ENCODE data around the gene ZFPM1. TPM values are rescaled to one million over a fixed set of nuclear protein-coding genes. Genes with fewer than 3 reads are reported as not detected.

Gene ZFPM1
- polyA plus RNA-seq, 1 experiment = 0.22 TPM

DNA sequence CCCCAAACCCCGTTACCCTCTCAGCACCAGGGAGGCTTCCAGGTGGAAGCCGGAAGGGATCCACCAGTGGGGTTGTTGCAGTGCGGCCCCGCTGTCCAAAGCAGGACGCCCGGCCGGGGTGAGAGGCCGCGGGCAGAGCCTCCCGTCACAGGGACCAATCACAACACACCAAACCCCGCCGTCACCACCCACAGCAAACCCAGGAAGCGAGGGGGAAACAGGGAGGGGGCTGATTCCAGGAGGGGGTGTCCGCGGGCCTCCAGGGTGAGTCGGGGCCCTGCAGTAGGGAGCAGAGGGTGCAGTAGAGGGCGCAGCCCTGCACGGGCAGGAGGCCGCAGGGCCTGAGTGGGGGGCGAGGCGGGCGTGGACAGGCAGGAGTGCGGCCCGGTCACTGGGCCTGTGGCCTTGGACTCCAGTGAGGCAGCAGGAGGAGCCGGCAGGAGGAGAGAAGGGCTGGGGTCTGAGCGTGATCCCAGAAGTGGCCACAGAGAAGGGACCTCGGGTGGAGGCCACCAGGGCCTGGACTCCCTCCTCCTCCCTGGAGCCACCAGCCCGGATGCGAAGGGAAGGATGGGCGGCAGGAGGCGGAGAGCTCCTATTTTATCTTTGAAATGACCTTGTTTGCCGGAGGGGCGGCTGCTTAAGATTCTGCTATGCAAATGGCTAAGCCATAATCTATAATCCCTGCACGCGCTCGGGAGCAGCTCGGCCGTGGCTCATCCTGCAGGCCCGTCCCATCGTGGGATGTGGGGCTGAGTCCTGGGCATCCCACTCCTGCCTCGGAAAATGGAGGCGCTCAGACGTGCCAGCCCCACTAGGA, 41.5 kb downstream of the ZFPM1 start:
- no peak for TF ChIP-seq CTCF (IDR thresholded peaks at IDR 0.05; ENCODE audit: insufficient read depth, low read depth, low read length)
- no peaks in the 10 kb centered on the region for H3K27me3 ChIP-seq (ENCODE audit: control insufficient read depth, insufficient read depth, low read length)
- DNase-seq (ENCODE audit: low read depth) = no peak
- ChIA-PET CTCF (interaction anchor here (0.8 kb wide), 1 partner anchor 301 kb away, joined by 3 read pairs; no protein-coding TSS in a partner anchor), POLR2A (no interaction called here)
- no peaks in the 10 kb centered on the region for H3K36me3 ChIP-seq (ENCODE audit: control insufficient read depth, insufficient read depth, low read length)
- no peak overlapping the region for H3K4me3 ChIP-seq (ENCODE audit: low read depth, low read length)

- no peaks in the 10 kb centered on the region for H3K36me3 ChIP-seq (ENCODE audit: control insufficient read depth, insufficient read depth, low read length)
- H3K4me3 ChIP-seq (ENCODE audit: low read depth, low read length) = no peak overlapping the region
- no peaks in the 10 kb centered on the region for H3K27me3 ChIP-seq (ENCODE audit: control insufficient read depth, insufficient read depth, low read length)
- CTCF ChIA-PET = no interaction called here
- POLR2A ChIA-PET = no interaction called here
- TF ChIP-seq CTCF (IDR thresholded peaks at IDR 0.05; ENCODE audit: insufficient read depth, low read depth, low read length) = no peak
- no peak for DNase-seq (ENCODE audit: low read depth)
These were observed 42.2 kb downstream of the ZFPM1 start for GRCh38 chr16:88495268-88495772.

DNA sequence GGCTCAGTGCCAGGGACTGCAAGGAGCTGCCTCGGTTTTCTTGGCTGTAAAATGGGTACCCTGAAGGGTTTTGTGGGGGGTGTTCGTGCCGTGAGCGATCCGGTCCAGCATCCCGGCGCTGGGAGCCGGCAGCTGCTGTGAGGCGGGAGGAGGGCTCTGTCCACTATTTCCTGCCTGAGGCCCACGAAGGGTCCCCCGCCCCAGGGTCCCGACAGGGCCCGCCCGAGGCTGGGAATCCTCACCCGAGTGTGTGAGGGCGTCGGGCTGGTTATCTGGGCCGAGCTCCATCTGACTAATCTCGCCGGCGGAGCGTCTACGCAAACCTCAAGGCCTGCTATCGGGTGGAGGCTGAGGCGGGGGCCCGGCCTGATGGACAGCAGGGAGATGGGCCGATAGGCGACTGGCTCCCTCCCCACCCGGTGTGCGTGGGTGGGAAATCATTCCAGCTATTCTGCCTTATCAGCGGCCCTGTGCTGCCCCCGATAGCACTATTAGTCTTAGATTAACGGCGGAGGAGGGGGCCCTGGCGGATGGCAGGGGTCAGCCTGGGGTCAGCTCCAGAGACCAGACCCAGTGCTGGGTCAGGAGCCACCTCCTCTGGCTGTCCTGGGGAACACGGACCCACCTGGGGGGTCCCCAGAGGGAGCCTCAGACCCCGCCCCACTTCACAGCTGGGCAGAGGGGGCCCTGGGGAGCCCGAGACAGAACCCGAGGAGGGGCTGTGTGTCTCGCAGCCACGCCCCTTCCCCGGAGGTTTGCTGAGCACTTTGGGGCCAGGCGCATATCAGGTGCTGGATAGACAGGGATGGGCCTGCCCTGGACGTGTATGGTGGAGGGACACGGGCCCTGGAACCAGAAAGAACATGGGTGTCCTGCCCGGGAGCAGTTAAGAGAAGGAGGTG, 44.7 kb downstream of the ZFPM1 start:
- DNase-seq (ENCODE audit: low read depth) = no peak
- H3K27me3 ChIP-seq (ENCODE audit: control insufficient read depth, insufficient read depth, low read length) = no peaks in the 10 kb centered on the region
- no peak overlapping the region for H3K4me3 ChIP-seq (ENCODE audit: low read depth, low read length)
- TF ChIP-seq CTCF (IDR thresholded peaks at IDR 0.05; ENCODE audit: insufficient read depth, low read depth, low read length) = no peak
- CTCF ChIA-PET = no interaction called here
- POLR2A ChIA-PET = no interaction called here
- no peaks in the 10 kb centered on the region for H3K36me3 ChIP-seq (ENCODE audit: control insufficient read depth, insufficient read depth, low read length)

DNA sequence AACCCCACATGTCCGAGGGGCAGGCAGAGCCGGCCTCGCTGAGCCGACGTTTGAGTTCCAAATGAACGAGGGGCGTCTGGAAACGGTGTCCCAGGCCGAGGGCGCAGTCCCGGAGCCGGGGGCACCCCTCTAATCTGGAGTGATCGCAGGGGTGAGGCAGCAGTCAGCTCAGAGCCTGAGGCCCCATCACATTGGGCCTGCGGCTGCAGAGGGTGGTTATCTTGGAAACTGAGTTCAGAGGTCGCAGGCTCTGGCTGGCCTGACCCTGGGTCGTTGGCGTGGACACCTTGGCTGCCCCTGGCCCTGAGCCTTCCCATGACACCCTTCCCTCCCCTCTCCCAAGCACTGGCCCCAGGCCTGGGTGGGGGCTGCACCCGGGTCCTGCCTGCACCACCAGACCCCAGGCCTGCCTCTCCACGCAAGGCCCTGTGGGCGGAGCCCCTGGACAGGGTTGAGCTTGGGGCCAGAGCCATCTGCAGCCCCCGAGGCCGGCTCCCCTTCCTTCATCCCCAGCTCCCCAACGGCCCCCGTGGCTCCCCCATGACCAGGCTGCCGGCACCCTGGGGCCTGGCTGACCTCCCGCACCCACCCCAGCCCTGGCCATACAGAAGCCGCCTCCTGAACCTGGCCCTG, 45.6 kb downstream of the ZFPM1 start:
- TF ChIP-seq CTCF (IDR thresholded peaks at IDR 0.05; ENCODE audit: insufficient read depth, low read depth, low read length) = no peak
- ChIA-PET POLR2A (no interaction called here), CTCF (no interaction called here)
- no peaks in the 10 kb centered on the region for H3K36me3 ChIP-seq (ENCODE audit: control insufficient read depth, insufficient read depth, low read length)
- no peak for DNase-seq (ENCODE audit: low read depth)
- no peak overlapping the region for H3K4me3 ChIP-seq (ENCODE audit: low read depth, low read length)
- H3K27me3 ChIP-seq (ENCODE audit: control insufficient read depth, insufficient read depth, low read length) = no peaks in the 10 kb centered on the region

GRCh38 chr16:88499292-88499691, 46.2 kb downstream of the ZFPM1 start:
- no peaks in the 10 kb centered on the region for H3K27me3 ChIP-seq (ENCODE audit: control insufficient read depth, insufficient read depth, low read length)
- ChIA-PET CTCF (no interaction called here), POLR2A (no interaction called here)
- no peaks in the 10 kb centered on the region for H3K36me3 ChIP-seq (ENCODE audit: control insufficient read depth, insufficient read depth, low read length)
- no peak for TF ChIP-seq CTCF (IDR thresholded peaks at IDR 0.05; ENCODE audit: insufficient read depth, low read depth, low read length)
- DNase-seq (ENCODE audit: low read depth) = no peak
- H3K4me3 ChIP-seq (ENCODE audit: low read depth, low read length) = no peak overlapping the region
